HG02642 (cell line): ENCODE data around the gene SMIM21.

Experiments used
- ATAC-seq: cut with Tn5 transposase; IDR thresholded peaks from one replicate; pipeline ENCODE4 v1.9.1; 2021; ENCODE audit warnings: mild to moderate bottlenecking; ENCODE audit not compliant: unreplicated experiment, poor library complexity

Gene SMIM21

DNA sequence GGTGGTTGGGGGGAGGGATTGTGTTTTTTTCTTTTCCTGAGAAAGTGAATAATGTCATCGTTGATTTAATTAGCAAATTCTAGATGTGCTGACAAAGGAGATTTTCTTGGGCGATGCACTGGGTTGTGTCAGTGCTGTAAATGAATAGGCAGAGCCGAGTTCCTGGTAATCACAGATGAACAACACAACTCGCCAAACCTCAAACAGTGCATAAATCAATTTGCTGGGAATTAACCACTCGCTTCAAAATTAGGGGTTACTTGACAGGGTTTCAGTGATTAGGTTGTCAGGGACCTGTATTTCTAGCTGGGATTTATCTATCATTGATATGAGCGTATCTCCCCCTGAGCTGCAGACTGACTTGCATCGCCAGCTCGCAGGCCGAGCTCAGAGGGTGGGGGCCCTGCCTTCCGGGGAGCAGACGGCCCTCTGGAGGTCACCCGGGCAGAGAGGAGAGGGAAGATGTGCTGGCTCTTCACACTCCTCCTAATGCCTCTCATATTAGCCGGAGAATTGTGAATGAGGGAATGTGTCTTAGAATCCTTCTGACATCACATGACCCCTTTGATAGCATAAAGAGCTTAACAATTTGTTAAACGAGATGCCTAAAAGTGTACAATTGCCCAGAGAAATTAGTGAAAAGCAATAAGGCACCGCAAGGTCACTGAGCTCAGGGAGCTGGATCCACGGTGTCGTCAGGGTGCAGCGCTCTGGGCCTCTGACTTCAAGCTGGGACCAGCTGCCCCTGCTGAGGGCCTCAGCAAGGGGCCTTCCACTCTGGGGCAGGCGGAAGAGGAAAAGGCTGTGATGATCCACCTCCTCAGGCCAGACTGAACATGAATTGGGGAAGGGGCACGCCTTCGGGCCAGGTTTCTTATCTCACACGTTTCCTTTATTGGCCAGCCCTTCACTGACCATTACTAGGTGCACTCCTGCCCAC is 48.9 kb downstream of the SMIM21 start:
- no peak for ATAC-seq

DNA sequence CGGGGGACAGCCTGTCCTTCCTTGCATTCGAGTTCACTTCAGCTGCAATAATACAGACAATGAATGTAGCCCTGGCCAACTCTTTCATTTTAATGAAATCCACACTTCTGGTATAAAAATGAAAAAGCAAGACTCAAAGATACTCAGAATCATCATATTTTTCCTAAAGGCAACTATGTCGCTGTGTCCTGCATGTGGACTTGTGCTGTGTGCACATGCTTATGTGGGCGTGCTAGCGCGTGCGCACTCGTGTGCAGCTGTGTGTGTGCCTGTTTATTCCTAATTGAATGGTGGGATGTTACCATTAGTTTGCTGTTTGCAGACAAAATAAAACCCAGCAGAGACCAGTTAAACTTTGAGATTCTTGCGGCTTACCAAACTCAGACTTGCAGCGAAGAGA is 49.6 kb downstream of the SMIM21 start:
- ATAC-seq: no peak

- no peak for ATAC-seq
These were observed 50.2 kb downstream of the SMIM21 start for GRCh38 chr18:75377258-75377657.

GRCh38 chr18:75376004-75376403 is 51.5 kb downstream of the SMIM21 start:
- no peak for ATAC-seq

DNA sequence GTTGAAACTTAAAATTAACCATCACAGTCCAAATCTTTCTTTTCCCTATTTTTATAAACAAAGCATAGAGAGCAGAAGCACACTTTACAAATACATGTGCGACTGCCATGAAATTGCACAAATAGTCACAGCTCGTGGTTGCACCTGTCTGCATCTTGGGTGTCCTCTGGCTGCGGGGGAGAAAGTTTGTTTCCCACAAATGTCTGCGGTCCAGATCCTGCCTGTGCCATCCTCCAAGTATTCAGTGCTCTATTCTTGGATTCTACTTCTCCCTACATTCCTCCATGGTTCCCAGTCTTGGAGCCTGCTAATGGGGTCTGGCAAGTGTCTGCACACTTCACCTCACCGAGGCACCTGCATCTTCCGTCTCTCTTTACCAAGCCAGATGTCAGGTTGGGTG is 52.2 kb downstream of the SMIM21 start:
- no peak for ATAC-seq

- ATAC-seq: no peak
These were observed 53.0 kb downstream of the SMIM21 start for GRCh38 chr18:75374466-75374865.

GRCh38 chr18:75369026-75369721 is 58.3 kb downstream of the SMIM21 start:
- ATAC-seq: no peak

DNA sequence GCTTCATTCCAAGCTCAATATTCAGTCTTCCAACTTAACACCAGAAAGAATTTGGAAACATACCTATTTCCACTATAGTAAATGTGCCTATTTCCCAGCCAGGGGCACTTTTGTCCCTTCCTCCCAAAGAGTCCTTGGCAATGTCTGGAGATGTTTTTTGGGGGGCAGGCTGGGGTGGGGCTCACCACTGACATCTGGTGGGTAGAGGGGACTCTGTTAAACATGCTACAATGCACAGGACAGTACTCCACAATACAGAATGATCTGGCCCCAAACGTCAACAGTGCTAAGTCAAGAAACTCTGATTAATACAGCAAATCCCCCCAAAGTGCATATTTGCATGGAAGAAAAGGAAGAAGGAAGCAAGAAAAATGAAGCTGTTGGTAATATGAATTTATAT is 61.7 kb downstream of the SMIM21 start:
- no peak for ATAC-seq

GRCh38 chr18:75365254-75365629 is 62.3 kb downstream of the SMIM21 start:
- ATAC-seq: no peak

- ATAC-seq: no peak
These were observed 62.8 kb downstream of the SMIM21 start for GRCh38 chr18:75364512-75365253.

DNA sequence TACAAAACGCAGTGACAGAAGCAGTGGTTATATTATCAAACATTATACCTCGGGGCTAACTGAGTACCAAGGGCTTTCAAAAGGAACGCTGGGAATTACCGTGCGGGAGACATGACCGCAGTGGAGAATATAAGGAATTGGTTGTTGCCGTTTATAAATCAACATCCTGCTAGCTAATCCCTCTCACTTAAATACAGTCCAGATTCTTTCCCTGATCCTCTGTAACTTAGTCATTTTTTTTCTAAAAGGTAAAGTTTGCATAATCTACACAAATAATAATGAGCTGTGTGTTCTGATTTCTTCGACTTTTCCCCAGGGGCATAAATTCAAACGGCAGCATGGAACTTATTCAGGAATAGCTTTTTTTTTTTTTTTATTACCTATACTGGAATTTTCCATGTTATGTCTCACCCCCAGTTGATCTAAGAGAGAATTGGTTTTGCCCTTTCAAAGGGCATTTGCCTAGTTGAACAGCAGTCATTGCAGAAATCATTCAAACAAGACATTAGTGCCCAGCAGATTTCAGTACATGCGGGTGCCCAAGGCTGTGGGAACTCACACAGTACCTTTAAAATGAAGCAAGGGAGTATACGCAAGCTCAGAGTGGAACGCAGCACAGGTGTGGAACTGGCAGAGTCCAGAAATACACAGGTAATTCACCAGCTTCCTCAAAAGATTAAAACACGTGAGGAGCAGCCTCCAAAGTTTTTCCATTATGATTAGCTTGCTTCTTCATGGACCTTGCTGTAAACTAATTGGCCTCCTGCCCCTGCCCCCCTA is 63.9 kb downstream of the SMIM21 start:
- no peak for ATAC-seq

- ATAC-seq: no peak
These were observed 65.1 kb downstream of the SMIM21 start for GRCh38 chr18:75362435-75362834.

GRCh38 chr18:75360941-75361340 is 66.6 kb downstream of the SMIM21 start:
- ATAC-seq: no peak

DNA sequence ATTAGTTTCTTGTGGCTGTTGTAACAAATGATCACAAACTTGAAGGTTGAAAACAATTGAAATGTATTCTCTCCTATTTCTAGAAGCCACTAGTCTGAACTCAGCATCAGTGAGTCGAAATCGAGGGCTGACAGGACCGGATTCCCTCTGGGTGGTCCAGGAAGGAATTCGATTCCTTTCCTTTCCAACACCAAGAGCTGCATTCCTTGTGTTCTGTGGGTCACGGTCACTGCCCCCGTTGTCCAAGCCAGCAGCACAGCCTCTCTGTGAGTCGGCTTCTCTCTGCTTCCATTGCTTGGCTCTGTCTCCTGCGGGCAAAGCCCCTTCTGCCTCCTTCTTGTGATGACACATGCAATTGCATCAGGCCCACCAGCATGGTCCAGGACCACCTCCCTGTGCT is 67.3 kb downstream of the SMIM21 start:
- no peak for ATAC-seq
